GM12878 (cell line): Measurements from ENCODE around the gene FLVCR2. TPM values are rescaled to one million over a fixed set of nuclear protein-coding genes. Genes with fewer than 3 reads are reported as not detected.

Source experiments
- ATAC-seq: fragments of 200-7000 bp; cut with Tn5 transposase; 3 replicates; pipeline ENCODE4 v1.9.1; 2020; ENCODE audit warnings: mild to moderate bottlenecking, moderate library complexity
- BruUV-seq: library from RNA; stranded (reverse); fragments of 400-500 nt; replicated peaks from 2 replicates; lab custom pipeline; 2021; lab: Mats Ljungman, UMichigan
- CTCF ChIA-PET: fragments of 300-600 bp; sonication (Branson Sonifier 250); formaldehyde crosslinking; extraction: SDS; loops from one replicate; lab custom pipeline; 2021; ENCODE audit warnings: inconsistent platforms; lab: Yijun Ruan, JAX
- POLR2A ChIA-PET: fragments of 350-600 bp; formaldehyde crosslinking; extraction: SDS; loops from one replicate; lab custom pipeline; 2021; ENCODE audit warnings: inconsistent platforms; lab: Charles Lee
- RAD21 ChIA-PET: fragments of 300-600 bp; sonication (Branson Sonifier 250); formaldehyde crosslinking; loops from one replicate; lab custom pipeline; 2023; ENCODE audit warnings: antibody characterized with exemption; ENCODE audit not compliant: unreplicated experiment; lab: Charles Lee
- SMC1A ChIA-PET: fragments of 300-600 bp; sonication (Branson Sonifier 250); formaldehyde crosslinking; loops from one replicate; lab custom pipeline; 2023; ENCODE audit not compliant: unreplicated experiment, uncharacterized antibody; lab: Charles Lee
- DNase-seq: peaks from one replicate; pipeline ENCODE4 v3.0.0-alpha.2; 2011; ENCODE audit warnings: low read depth, low spot score
- FAIRE-seq: peaks from 3 replicates; lab custom pipeline; 2011; peaks lifted over from hg19 to GRCh38; lab: Jason Lieb, UNC
- H2AFZ ChIP-seq: 2 replicates; pipeline ENCODE4 v1.6.0; 2011; ENCODE audit warnings: low read depth, low read length, control low read depth; ENCODE audit not compliant: control insufficient read depth
- H3K27ac ChIP-seq: 2 replicates; pipeline ENCODE4 v1.5.1; 2011; ENCODE audit warnings: control low read depth; ENCODE audit not compliant: control insufficient read depth, insufficient read depth
- H3K27me3 ChIP-seq, 2 experiments: replicated peaks in 1 of 2; 2 replicates each; pipeline versions ENCODE4 v1.6.0 to v1.6.1; 2011; ENCODE audit warnings: low read length in 1 of 2; ENCODE audit not compliant: control insufficient read depth in 2 of 2, insufficient read depth in 2 of 2
- H3K36me3 ChIP-seq, 2 experiments: 2 replicates each; pipeline ENCODE4 v1.5.1; 2011; ENCODE audit warnings: low read length in 1 of 2; ENCODE audit not compliant: control insufficient read depth in 2 of 2, insufficient read depth in 2 of 2
- H3K4me1 ChIP-seq: 2 replicates; pipeline ENCODE4 v1.6.1; 2011; ENCODE audit warnings: mild to moderate bottlenecking, low read length, moderate library complexity, mixed read lengths; ENCODE audit not compliant: control insufficient read depth, insufficient read depth
- H3K4me2 ChIP-seq: 2 replicates; pipeline ENCODE4 v1.6.0; 2011; ENCODE audit warnings: control low read depth; ENCODE audit not compliant: control insufficient read depth, insufficient read depth
- H3K4me3 ChIP-seq: fragments of 200-600 bp; sonication (generic); 2 replicates; pipeline ENCODE4 v1.5.1; 2016
- H3K79me2 ChIP-seq: 2 replicates; pipeline ENCODE4 v1.6.0; 2011; ENCODE audit warnings: low read length; ENCODE audit not compliant: control insufficient read depth, insufficient read depth
- H3K9ac ChIP-seq: 2 replicates; pipeline ENCODE4 v1.8.0; 2011; ENCODE audit warnings: low read length, control low read depth, mixed read lengths; ENCODE audit not compliant: control insufficient read depth, insufficient read depth
- H3K9me3 ChIP-seq: replicated peaks from 3 replicates; pipeline ENCODE4 v1.5.1; 2011; ENCODE audit warnings: mild to moderate bottlenecking, low read length; ENCODE audit not compliant: control insufficient read depth, insufficient read depth
- H4K20me1 ChIP-seq: 2 replicates; pipeline ENCODE4 v1.6.0; 2011; ENCODE audit not compliant: control insufficient read depth, insufficient read depth
- ATF3 ChIP-seq: IDR thresholded peaks from 2 replicates; pipeline ENCODE4 v1.6.1; 2011; ENCODE audit warnings: low read depth, mild to moderate bottlenecking, low read length, moderate library complexity, borderline replicate concordance; ENCODE audit errors: extremely low read depth
- BHLHE40 ChIP-seq, 2 experiments: fragments of 450-650 bp in 1 of 2; IDR thresholded peaks; 2 replicates each; pipeline ENCODE4 v1.6.1; 2011 to 2017; ENCODE audit warnings: low read depth in 2 of 2, borderline replicate concordance in 1 of 2, improper control_type of control experiment in 1 of 2, low read length in 1 of 2, mild to moderate bottlenecking in 1 of 2
- BRCA1 ChIP-seq: IDR thresholded peaks from 2 replicates; pipeline ENCODE4 v1.6.1; 2011; ENCODE audit warnings: low read depth, low read length, improper control_type of control experiment
- KDM1A ChIP-seq: fragments of 200-600 bp; sonication (generic); IDR thresholded peaks from 2 replicates; pipeline ENCODE4 v1.6.1; 2016; ENCODE audit warnings: borderline replicate concordance
- MTA2 ChIP-seq: fragments of 450-650 bp; IDR thresholded peaks from 2 replicates; pipeline ENCODE4 v1.6.1; 2016; ENCODE audit warnings: low read depth, mild to moderate bottlenecking, moderate library complexity
- RBBP5 ChIP-seq: fragments of 200-600 bp; sonication (generic); conservative IDR thresholded peaks from 2 replicates; pipeline ENCODE4 v1.6.1; 2016
- TCF12 ChIP-seq: IDR thresholded peaks from 2 replicates; pipeline ENCODE4 v1.6.1; 2011; ENCODE audit warnings: low read depth, mild to moderate bottlenecking, low read length
- WGBS: methylation state at CpG from one replicate; pipeline ENCODE4 v1.1.6; 2016; ENCODE audit warnings: low lambda C conversion rate; ENCODE audit not compliant: insufficient replicate concordance, insufficient coverage; ENCODE audit errors: missing lambda C conversion rate; 5-methylcytosine and 5-hydroxymethylcytosine counted together
- in situ Hi-C: fragments of 300-500 bp; cut with MboI; formaldehyde crosslinking; loops from 9 replicates; pipeline ENCODE4 v1.14.3; 2018; ENCODE audit warnings: mixed read lengths
- intact Hi-C: fragments of 100-400 bp; cut with micrococcal nuclease; formaldehyde crosslinking; loops from one replicate; pipeline ENCODE4 v1.14.2; 2022; ENCODE audit not compliant: unreplicated experiment
- polyA plus RNA-seq, 11 experiments: library from polyadenylated mRNA; depleted of rRNA in 4 of 11; unstranded in 6 of 11; stranded (reverse) in 5 of 11; fragments of >200 nt; fragmentation: Nextera tagmentation in 4 of 11; fragmentation: Illumina TruSeq in 1 of 11; extraction: Ambion mirVana in 4 of 11; extraction: Trizol in 1 of 11; gene quantifications; 1 replicate in 1 of 11; 2 replicates in 10 of 11; pipeline versions ENCODE4 v1.2.1 to v1.2.3, GENCODE V29; 2011 to 2016; ENCODE audit warnings: inconsistent platforms in 2 of 11, missing spikeins in 2 of 11, low read depth in 1 of 11
- total RNA-seq, 4 experiments: library from RNA; depleted of rRNA in 3 of 4; stranded (reverse); fragments of >200 nt in 3 of 4; fragmentation: Illumina TruSeq in 1 of 4; extraction: Trizol in 1 of 4; gene quantifications; 2 replicates each; pipeline versions ENCODE4 v1.2.1 to v1.2.3, GENCODE V29; 2013 to 2021
- TF ChIP-seq, protein P1 (sequence below): IDR thresholded peaks from 2 replicates; pipeline ENCODE4 v1.6.1; 2011; ENCODE audit warnings: mild to moderate bottlenecking, low read depth, low read length, moderate library complexity; ENCODE audit not compliant: insufficient replicate concordance

The FLVCR2 gene
- total and polyA plus RNA-seq, 10 of the 15 experiments (the other 5 are each of a cell fraction or from before 2014, with no cell fraction given), result 0.24 to 3.7 (median 1.6) TPM

DNA sequence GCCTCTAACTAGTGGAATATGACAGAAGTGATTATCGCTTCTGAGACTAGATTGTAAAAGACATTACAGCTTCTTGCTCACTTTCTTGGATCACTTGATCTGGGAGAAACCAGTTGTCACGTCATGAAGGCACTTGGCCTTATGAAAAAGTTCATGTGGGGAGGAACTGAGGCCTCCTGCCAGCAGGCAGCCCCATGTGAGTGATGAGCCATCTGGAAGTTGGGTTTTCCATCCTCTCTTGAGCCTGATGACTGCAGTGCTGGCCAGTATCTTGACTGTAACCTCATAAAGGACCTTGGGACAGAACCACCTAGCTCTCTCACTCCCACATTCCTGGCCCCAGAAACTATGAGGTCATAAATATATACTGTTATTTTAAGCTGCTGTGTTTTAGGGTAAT lies 110.6 kb downstream of the FLVCR2 start:
- ChIA-PET CTCF (interaction anchor here (1.0 to 1.5 kb wide), 2 partner anchors 20 to 545 kb away, joined by 3 to 7 read pairs; no protein-coding TSS in a partner anchor), POLR2A (no interaction called here), SMC1A (no interaction called here), RAD21 (no interaction called here)
- no peaks in the 10 kb centered on the region for H3K27me3 ChIP-seq
- no peaks in the 10 kb centered on the region for H4K20me1 ChIP-seq
- BruUV-seq, result no TSS peak
- peaks cover 3 to 10% of the 10 kb centered on the region in 2 experiments for H3K36me3 ChIP-seq
- 98% methylated on average over 2 of the region's 2 CpGs for WGBS
- TF ChIP-seq, protein P1, sequence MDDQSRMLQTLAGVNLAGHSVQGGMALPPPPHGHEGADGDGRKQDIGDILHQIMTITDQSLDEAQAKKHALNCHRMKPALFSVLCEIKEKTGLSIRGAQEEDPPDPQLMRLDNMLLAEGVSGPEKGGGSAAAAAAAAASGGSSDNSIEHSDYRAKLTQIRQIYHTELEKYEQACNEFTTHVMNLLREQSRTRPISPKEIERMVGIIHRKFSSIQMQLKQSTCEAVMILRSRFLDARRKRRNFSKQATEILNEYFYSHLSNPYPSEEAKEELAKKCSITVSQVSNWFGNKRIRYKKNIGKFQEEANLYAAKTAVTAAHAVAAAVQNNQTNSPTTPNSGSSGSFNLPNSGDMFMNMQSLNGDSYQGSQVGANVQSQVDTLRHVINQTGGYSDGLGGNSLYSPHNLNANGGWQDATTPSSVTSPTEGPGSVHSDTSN, result no peak
- no peak for TF ChIP-seq TCF12
- no peak for TF ChIP-seq ATF3
- TF ChIP-seq RBBP5, result no peak
- TF ChIP-seq BRCA1, result no peak
- TF ChIP-seq KDM1A, result no peak
- TF ChIP-seq MTA2, result no peak
- TF ChIP-seq BHLHE40 (IDR thresholded peaks at IDR 0.05; ENCODE audit: borderline replicate concordance in 1 of 2, low read depth in 2 of 2, low read length in 1 of 2), result no peak
- no peak overlapping the region for H3K9ac ChIP-seq
- no peak overlapping the region for H3K27ac ChIP-seq
- no peaks in the 10 kb centered on the region for H3K4me1 ChIP-seq
- intact Hi-C loops, result no loop called here
- no peak overlapping the region for H2AFZ ChIP-seq
- H3K4me3 ChIP-seq, result no peak overlapping the region
- H3K9me3 ChIP-seq, result no peaks in the 10 kb centered on the region
- FAIRE-seq (no peak), DNase-seq (no peak), ATAC-seq (no peak)
- H3K4me2 ChIP-seq, result no peak overlapping the region
- in situ Hi-C loops, result no loop called here
- H3K79me2 ChIP-seq, result no peaks in the 10 kb centered on the region
